HG03342 (cell line): Measurements from ENCODE around the gene COA7.
"Not testable (repeated sequence)": the region's sequence is repeated elsewhere in the genome, so short reads cannot be mapped to it uniquely, and the experiment has no call there.

Experiments used
- ATAC-seq: cut with Tn5 transposase; IDR thresholded peaks from one replicate; pipeline ENCODE4 v1.9.1; 2021; ENCODE audit warnings: mild to moderate bottlenecking, moderate library complexity; ENCODE audit not compliant: unreplicated experiment

COA7 gene

DNA sequence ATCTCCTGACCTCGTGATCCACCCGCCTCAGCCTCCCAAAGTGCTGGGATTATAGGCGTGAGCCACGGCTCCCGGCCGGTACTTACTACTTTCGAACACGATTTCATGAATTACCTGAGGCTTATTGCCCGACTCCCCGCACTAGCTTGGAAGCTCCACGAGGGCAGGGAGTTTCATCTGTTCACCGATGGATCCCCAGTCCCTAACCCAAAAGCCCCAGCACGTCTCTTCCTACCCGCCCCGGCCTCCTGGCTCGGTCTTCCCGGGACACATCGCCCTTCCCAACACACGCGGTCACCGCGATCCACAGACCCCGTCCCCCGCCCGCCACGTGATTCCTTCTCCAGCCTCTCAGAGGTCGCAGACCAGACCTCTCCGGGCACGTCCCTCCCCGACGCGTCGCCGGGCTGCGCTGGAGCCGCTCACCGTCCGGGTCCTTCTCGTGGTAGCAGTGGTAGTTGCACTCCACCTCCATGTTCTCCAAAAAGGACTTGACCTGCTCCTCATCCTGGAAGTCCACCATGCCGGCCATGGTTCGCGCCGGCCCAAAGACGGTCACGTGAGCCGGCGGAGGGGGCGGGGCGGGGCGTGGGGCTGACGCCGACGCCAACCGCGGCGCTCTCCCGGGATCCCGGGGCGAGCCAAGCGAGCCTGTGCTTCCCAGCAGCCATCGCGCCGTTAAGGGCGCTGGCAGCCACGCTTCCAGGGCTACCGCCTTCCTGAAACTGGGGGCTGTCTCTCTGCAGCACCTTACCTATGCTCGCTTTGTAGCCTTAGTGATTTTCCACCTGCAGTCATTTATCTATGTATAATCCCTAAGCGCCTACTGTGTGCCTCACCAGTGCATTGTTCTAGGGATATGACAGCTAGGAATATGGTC, at the start of gene COA7:
Gene COA7, minus strand, starts transcription at position 553 of the 880 bp plus-strand sequence. Its CDS starts 21 bp downstream, at position 532.
- ATAC-seq: peak; percentile 40

DNA sequence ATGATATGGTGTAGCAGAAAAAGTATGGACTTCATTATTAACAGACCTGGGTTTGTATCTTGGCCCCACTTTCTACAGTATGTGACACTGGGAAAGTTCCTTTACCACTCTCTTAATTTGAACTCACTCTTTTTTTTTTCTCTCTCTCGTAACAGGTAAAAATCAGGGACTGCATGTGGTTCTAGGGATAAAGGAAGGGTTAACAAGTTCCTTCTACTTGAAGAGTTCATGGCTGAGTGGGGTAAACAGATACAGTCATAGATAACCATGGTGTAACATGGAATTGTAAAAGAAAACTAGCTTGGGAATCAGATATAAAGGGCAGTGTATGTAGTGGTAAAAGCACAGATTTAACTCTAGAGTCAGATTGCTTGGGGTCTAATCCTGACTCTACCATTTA, 49.3 kb upstream of the COA7 start:
- ATAC-seq: no peak

DNA sequence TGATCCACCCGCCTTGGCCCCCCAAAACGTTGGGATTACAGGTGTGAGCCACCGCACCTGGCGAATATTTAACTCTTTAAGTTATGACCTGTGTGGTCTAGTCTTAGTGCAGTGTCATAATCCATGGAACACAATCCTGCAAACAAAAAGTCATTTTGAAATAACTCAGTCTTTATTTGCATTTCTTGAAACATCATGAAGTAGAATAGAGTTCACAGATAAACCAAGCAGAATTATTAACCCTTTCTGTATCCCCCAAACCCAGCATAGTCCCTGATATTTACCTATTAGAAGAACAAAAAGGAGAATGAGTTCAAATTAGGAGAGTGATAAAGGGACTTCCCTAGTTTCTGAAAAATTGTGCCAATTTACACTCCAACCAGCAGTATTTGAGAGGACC, 48.0 kb upstream of the COA7 start:
- no peak for ATAC-seq

GRCh38 chr1:52741259-52741658, 43.1 kb upstream of the COA7 start:
- ATAC-seq: no peak

DNA sequence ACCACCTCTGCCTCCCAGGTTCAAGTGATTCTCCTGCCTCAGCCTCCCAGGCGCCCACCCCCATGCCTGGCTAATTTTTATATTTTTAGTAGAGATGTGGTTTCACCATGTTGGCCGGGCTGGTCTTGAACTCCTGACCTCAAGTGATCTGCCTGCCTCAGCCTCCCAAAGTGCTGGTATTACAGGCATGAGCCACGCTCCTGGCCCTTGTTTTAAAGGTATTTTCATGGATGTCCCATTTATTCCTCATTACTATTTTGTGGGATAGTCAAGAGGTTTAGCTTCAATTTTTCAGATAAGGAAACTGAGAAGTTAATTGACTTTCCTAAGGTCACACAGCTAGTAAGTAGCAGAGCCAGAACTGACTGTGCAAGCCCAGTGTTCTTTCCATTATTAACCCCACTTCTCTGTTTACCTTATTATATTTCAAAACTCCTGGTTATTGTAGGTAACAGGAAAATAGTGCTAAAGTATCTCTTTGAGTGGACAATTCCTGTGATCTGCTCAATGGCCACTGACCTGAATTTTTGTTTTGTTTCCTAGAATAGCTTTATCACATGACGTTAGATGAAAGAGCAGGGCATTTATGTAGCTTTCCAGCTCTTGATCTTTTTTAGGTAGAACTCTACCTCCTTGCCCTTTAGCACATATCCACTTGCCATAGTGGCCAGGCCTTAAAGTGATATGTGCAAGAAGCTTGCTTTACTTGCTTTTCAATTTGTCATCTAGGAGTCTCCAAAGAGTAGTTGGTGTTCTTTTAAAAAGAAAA, 41.7 kb upstream of the COA7 start:
- no peak for ATAC-seq

- no peak for ATAC-seq
Measured at GRCh38 chr1:52738893-52739292, 40.7 kb upstream of the COA7 start.

- ATAC-seq: no peak
Measured at GRCh38 chr1:52738148-52738547, 40.0 kb upstream of the COA7 start.

DNA sequence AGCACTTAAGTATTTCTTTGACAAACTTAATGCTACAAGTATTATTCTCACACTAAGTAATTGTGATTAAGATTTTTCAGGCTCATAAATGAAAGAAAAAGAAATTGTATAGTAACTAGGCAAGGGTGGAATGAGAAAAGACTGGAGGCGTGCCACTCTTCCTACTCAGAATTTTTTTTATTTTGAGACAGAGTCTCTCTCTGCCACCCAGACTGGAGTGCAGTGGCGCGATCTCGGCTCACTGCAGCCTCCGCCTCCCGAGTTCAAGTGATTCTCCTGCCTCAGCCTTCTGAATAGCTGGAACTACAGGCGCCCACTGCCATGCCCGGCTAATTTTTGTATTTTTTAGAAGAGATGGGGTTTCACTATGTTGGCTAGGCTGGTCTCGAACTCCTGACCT, 37.2 kb upstream of the COA7 start:
- ATAC-seq: not testable (repeated sequence)

GRCh38 chr1:52733368-52733767, 35.2 kb upstream of the COA7 start:
- ATAC-seq: no peak

GRCh38 chr1:52727956-52728656, 30.0 kb upstream of the COA7 start:
- ATAC-seq: no peak

DNA sequence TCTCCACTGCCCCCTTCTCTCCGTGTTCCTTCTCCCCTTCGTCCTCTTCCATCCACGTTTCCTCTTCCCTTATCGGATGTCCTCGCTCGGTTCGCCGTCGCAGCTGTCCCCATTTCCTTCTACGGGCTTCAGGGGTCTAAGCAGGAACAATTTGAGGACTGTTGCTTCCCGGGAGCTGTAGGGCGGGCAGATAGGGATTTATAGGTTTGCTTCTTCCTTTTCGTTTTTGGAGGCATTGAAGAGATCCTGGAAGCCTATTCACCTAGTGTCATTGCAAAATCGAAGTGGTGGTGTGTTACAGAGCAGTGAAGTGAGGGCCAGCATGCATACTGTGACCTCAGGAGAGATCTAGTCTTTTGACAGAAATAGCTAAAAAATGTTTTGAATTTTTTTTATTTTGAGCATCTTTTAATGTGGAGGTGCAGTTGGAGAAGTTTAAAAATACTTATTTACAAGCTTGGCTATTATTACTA, 29.0 kb upstream of the COA7 start:
- no peak for ATAC-seq

GRCh38 chr1:52726265-52727113, 28.3 kb upstream of the COA7 start, which contains the start of gene ZYG11B:
Gene ZYG11B (plus strand): TSS chr1:52726453. CDS start chr1:52726654, 201 bp downstream.
- ATAC-seq: peak; percentile 92

- ATAC-seq: no peak
Measured at GRCh38 chr1:52725903-52726264, 27.7 kb upstream of the COA7 start.

DNA sequence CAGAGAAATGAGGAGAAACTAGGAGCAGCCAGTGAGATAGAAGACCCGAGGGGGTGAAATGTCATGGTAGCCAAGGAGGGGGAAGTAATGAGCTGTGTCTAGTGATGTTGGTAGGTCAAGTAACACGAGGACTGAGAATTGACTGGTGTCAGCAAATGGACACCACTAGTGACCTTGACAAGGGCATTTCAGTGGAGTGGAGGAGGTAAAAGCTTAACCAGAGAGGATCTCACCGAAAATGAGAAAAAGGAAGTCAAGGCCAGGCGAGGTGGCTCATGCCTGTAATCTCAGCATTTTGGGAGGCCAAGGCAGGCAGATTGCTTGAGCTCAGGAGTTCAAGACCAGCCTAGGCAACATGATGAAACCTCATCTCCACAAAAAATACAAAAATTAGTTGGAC, 25.1 kb upstream of the COA7 start:
- ATAC-seq: no peak

DNA sequence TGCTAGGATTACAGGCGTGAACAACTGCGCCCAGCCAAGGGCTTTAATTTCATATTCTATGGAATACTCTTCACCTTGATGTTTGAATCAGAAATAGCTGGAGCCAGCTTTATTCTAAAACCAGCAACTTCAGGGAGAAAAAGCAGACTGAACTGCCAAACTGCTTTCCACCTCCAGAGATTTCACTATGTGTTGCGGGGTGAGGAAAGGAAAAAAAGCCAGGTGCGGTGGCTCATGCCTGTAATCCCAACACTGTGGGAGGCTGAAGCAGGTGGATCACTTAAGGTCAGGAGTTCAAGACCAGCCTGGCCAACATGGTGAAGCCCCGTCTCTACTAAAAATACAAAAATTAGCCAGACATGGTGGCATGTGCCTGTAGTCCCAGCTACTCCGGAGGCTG, 17.1 kb upstream of the COA7 start:
- not testable (repeated sequence) for ATAC-seq

GRCh38 chr1:52713590-52713989, 15.4 kb upstream of the COA7 start:
- ATAC-seq: no peak

DNA sequence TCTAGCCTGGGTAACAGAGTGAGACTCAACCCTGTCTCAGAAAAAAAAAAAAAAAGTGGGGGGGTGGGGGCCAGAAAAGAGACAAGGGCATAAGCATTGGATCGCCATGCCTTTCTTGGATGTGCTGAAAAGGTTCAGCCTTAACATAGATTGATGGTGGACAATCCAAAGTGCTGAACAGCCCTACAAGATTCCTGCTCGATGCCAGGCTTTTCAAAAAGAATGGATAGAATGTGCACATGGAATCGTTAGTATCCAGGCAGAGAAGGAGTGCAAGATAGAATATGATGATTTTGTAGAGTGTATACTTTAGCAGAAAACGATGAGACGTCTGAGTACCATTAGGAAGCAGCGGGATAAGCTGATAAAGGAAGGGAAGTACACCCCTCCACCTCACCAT, 10.9 kb upstream of the COA7 start:
- no peak for ATAC-seq

DNA sequence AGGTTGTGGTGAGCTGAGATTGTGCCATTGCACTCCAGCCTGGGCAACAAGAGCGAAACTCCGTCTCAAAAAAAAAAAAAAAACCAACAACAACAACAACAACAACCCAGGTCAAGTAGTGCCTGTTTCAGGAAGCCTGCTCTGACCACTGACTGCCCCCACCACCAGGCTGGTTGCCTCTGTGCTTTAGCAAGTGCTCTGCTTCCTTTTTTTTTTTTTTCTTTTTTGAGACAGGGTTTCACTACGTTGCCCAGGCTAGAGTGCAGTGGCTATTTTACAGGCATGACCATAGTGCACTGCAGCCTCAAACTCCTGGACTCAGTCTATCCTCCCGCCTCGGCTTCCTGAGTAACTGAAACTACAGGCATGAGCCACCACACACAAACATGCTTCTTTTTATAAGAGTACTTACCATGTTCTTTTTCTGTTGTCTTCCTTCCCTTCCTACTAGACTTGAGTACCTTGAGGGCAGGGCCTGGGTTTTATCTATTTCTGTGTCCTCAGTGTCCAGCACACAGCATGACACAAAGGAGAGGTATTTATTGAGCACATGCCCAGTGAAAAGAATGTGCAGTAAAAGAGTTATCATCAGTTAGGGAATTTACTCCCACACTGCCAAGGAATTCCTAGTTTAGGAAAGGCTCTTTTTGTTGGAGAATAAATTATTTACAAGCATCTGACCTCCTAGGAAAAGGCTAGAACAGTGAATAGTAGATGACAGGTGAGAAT, 9.9 kb upstream of the COA7 start:
- ATAC-seq: no peak
